GM06990 (cell line): ENCODE data around the gene OR6F1.
"Not testable (repeated sequence)": the region's sequence is repeated elsewhere in the genome, so short reads cannot be mapped to it uniquely, and the experiment has no call there.

Source experiments
- DNase-seq: peaks from one replicate; pipeline ENCODE4 v3.0.0-alpha.2; 2011; ENCODE audit not compliant: insufficient read length; ENCODE audit errors: extremely low read depth
- H3K27me3 ChIP-seq: replicated peaks from 2 replicates; pipeline ENCODE4 v1.6.0; 2011; ENCODE audit warnings: low read length; ENCODE audit not compliant: control insufficient read depth, insufficient read depth
- H3K36me3 ChIP-seq: 2 replicates; pipeline ENCODE4 v1.5.1; 2011; ENCODE audit warnings: low read length; ENCODE audit not compliant: control insufficient read depth, insufficient read depth
- H3K4me3 ChIP-seq: replicated peaks from 2 replicates; pipeline ENCODE4 v1.5.1; 2011; ENCODE audit warnings: low read depth, mild to moderate bottlenecking, control low read depth, low read length
- CTCF ChIP-seq: IDR thresholded peaks from 2 replicates; pipeline ENCODE4 v1.5.1; 2011; ENCODE audit warnings: low read length, control low read depth, mild to moderate bottlenecking, inconsistent platforms; ENCODE audit not compliant: insufficient read depth, poor library complexity, severe bottlenecking

The OR6F1 gene

GRCh38 chr1:247713753-247714152 lies 2.7 kb downstream of the OR6F1 start:
- DNase-seq: no peak
- no peaks in the 10 kb centered on the region for H3K27me3 ChIP-seq
- no peak for TF ChIP-seq CTCF
- H3K4me3 ChIP-seq: no peak overlapping the region
- H3K36me3 ChIP-seq: no peaks in the 10 kb centered on the region

- not testable (repeated sequence) for DNase-seq, H3K27me3 ChIP-seq, H3K36me3 ChIP-seq, H3K4me3 ChIP-seq
Observed at GRCh38 chr1:247710681-247711080, 5.8 kb downstream of the OR6F1 start.

DNA sequence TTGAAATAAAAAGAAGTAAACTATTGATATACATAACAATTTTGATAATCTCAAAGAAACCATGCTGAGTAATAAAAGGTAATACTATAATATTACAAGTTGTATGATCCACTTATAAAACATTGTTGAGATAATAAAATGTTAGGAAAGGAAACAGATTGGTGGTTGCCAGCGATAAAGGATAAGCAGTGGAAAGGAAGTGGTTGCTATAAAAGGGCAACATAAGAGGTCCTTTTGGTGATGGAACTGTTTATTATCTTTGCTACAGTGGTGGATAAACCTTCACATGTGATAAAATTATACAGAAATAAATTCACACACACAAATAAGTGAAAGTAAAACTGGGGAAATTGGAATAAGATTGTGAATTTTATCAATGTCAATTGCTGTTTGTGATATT lies 15.1 kb downstream of the OR6F1 start:
- H3K27me3 ChIP-seq: no peaks in the 10 kb centered on the region
- no peak for DNase-seq
- no peaks in the 10 kb centered on the region for H3K36me3 ChIP-seq
- TF ChIP-seq CTCF: no peak
- H3K4me3 ChIP-seq: no peak overlapping the region

GRCh38 chr1:247681288-247681897 lies 35.1 kb downstream of the OR6F1 start:
- Histone ChIP-seq H3K4me3 (no peak overlapping the region), H3K36me3 (no peaks in the 10 kb centered on the region), H3K27me3 (no peaks in the 10 kb centered on the region)
- no peak for DNase-seq
- TF ChIP-seq CTCF: peak; percentile 84

DNA sequence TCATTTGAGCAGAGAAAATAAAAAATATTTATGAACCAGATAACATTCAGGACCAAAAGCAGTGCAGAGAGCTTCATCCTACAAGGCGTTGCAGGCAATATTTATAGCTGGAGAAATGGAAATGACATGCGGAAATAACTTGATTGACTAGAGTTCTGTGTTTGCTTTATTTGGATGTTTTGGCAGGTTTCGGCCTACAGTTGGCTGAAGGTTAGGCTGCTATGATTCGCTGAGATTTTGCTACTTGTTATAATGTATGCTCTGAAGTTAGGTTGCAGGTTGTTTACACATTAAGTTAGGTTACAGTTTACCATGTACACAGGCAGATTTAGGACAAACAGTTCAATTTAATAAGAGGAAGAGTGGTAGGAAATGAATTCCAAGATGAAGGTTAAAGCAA lies 36.3 kb downstream of the OR6F1 start:
- Histone ChIP-seq H3K4me3 (no peak overlapping the region), H3K27me3 (no peaks in the 10 kb centered on the region), H3K36me3 (no peaks in the 10 kb centered on the region)
- DNase-seq: no peak
- TF ChIP-seq CTCF: no peak

GRCh38 chr1:247679639-247680038 lies 36.8 kb downstream of the OR6F1 start, which contains the start of gene OR13G1:
OR13G1 (minus strand) TSS chr1:247679739; CDS start chr1:247673041, 6,698 bp downstream.
- DNase-seq: no peak
- TF ChIP-seq CTCF: no peak
- H3K27me3 ChIP-seq: no peaks in the 10 kb centered on the region
- no peaks in the 10 kb centered on the region for H3K36me3 ChIP-seq
- no peak within 1 kb of the TSS for H3K4me3 ChIP-seq
